ENCODE results near the gene KAT2A.

Gene KAT2A

GRCh38 chr17:42153919-42154742 is 33.0 kb upstream of the KAT2A start:
- TF ChIP-seq SIN3A (IDR thresholded peaks at IDR 0.05; ENCODE audit: borderline replicate concordance, insufficient read depth, low read length) (no peak), FOXP2 (optimal IDR thresholded peaks at IDR 0.05; ENCODE audit: borderline replicate concordance, extremely low read depth, extremely low read length, insufficient read depth) (no peak), POLR2AphosphoS5 (IDR thresholded peaks at IDR 0.05; ENCODE audit: low read depth, low read length) (no peak), REST (IDR thresholded peaks at IDR 0.05; ENCODE audit: insufficient read depth in 1 of 2, low read depth in 2 of 2, low read length in 2 of 2) (no peak), TAF1 (IDR thresholded peaks at IDR 0.05; ENCODE audit: borderline replicate concordance, insufficient read depth, low read length) (no peak)

- TF ChIP-seq TAF1 (IDR thresholded peaks at IDR 0.05; ENCODE audit: borderline replicate concordance, insufficient read depth, low read length), result no peak
- no peak for TF ChIP-seq FOXP2 (optimal IDR thresholded peaks at IDR 0.05; ENCODE audit: borderline replicate concordance, extremely low read depth, extremely low read length, insufficient read depth)
- no peak for TF ChIP-seq SIN3A (IDR thresholded peaks at IDR 0.05; ENCODE audit: borderline replicate concordance, insufficient read depth, low read length)
- TF ChIP-seq REST (IDR thresholded peaks at IDR 0.05; ENCODE audit: insufficient read depth in 1 of 2, low read depth in 2 of 2, low read length in 2 of 2), result no peak
- TF ChIP-seq POLR2AphosphoS5 (IDR thresholded peaks at IDR 0.05; ENCODE audit: low read depth, low read length), result no peak
Observed at GRCh38 chr17:42146911-42147607, 25.9 kb upstream of the KAT2A start.

GRCh38 chr17:42142371-42142896 is 21.3 kb upstream of the KAT2A start:
- TF ChIP-seq REST (IDR thresholded peaks at IDR 0.05; ENCODE audit: insufficient read depth in 1 of 2, low read depth in 2 of 2, low read length in 2 of 2) (no peak), FOXP2 (optimal IDR thresholded peaks at IDR 0.05; ENCODE audit: borderline replicate concordance, extremely low read depth, extremely low read length, insufficient read depth) (no peak), SIN3A (IDR thresholded peaks at IDR 0.05; ENCODE audit: borderline replicate concordance, insufficient read depth, low read length) (no peak), POLR2AphosphoS5 (IDR thresholded peaks at IDR 0.05; ENCODE audit: low read depth, low read length) (no peak)

DNA sequence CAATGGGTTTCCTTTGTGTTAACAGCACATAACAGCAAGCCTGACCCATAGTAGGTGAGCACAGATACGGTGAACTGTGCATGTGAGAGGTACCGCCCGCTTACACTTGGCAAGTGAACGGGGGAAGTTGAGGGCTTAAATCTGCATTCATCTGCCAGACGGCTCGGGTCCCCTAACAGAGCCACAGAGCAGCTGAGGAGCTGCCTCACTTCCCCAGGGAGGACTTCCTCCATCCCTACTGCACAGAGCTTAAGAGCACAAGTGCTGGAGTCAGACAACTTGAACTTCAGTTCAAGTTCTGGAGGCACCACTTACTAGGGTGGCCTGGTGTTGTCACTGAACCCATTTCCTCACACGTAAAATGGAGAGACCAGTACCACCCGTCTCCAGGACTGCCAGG is 20.2 kb upstream of the KAT2A start:
- no peak for TF ChIP-seq SIN3A (IDR thresholded peaks at IDR 0.05; ENCODE audit: borderline replicate concordance, insufficient read depth, low read length)
- TF ChIP-seq FOXP2 (optimal IDR thresholded peaks at IDR 0.05; ENCODE audit: borderline replicate concordance, extremely low read depth, extremely low read length, insufficient read depth), result no peak
- TF ChIP-seq TAF1 (IDR thresholded peaks at IDR 0.05; ENCODE audit: borderline replicate concordance, insufficient read depth, low read length), result no peak
- TF ChIP-seq REST (IDR thresholded peaks at IDR 0.05; ENCODE audit: insufficient read depth in 1 of 2, low read depth in 2 of 2, low read length in 2 of 2), result no peak
- TF ChIP-seq POLR2AphosphoS5 (IDR thresholded peaks at IDR 0.05; ENCODE audit: low read depth, low read length), result no peak
